IPS DF 6.9 (cell line): ENCODE data around the gene OR5D18.
"Not testable (repeated sequence)": the region's sequence is repeated elsewhere in the genome, so short reads cannot be mapped to it uniquely, and the experiment has no call there.

Experiments used
- DNase-seq: peaks from one replicate; pipeline ENCODE4 v3.0.0-alpha.2; 2013; ENCODE audit warnings: low read depth, low spot score
- H3K27ac ChIP-seq: one replicate; pipeline ENCODE4 v1.5.1; 2013; ENCODE audit warnings: low read length, control low read depth
- H3K27me3 ChIP-seq: 2 replicates; pipeline ENCODE4 v1.6.1; 2013; ENCODE audit warnings: mild to moderate bottlenecking, low read length; ENCODE audit not compliant: control insufficient read depth, insufficient read depth
- H3K36me3 ChIP-seq: 2 replicates; pipeline ENCODE4 v1.6.1; 2013; ENCODE audit warnings: low read length; ENCODE audit not compliant: control insufficient read depth, insufficient read depth
- H3K4me1 ChIP-seq: 2 replicates; pipeline ENCODE4 v1.6.1; 2013; ENCODE audit warnings: low read length; ENCODE audit not compliant: control insufficient read depth, insufficient read depth
- H3K4me3 ChIP-seq: 2 replicates; pipeline ENCODE4 v1.5.1; 2013; ENCODE audit warnings: mild to moderate bottlenecking, low read length
- H3K9me3 ChIP-seq: 2 replicates; pipeline ENCODE4 v1.6.1; 2013; ENCODE audit warnings: low read length, inconsistent platforms; ENCODE audit not compliant: control insufficient read depth, insufficient read depth
- WGBS: extraction: QIAGEN DNeasy Blood & Tissue Kit; methylation state at CpG from one replicate; pipeline ENCODE4 v1.1.7; 2013; ENCODE audit warnings: mixed read lengths, missing lambda C conversion rate; ENCODE audit not compliant: insufficient read length, insufficient coverage; 5-methylcytosine and 5-hydroxymethylcytosine counted together

OR5D18 gene

DNA sequence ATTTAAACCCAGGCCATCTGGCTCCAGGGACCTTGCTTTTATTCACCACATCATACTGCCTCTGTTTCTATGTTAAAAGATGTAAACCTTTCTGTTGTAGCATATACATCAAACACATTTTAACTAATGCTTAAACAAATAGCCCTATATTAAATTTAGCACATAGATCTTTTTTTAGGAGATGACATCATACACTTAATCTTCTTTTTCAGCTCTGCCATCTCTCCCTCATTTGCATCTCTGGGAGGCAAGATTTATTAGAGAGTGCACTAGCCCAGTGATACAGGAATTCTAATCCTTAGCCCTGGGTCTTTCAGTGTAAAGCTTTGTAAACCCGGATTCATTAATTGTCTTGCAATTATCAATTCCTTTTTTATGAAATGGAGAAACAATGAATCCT lies 32.7 kb downstream of the OR5D18 start:
- no peak overlapping the region for H3K27ac ChIP-seq
- H3K4me3 ChIP-seq = no peak overlapping the region
- DNase-seq = no peak
- H3K9me3 ChIP-seq = peaks cover 1% of the 10 kb centered on the region; the same call in 1 of the 2 replicates
- no peaks in the 10 kb centered on the region for H3K4me1 ChIP-seq
- H3K27me3 ChIP-seq = no peaks in the 10 kb centered on the region
- no peaks in the 10 kb centered on the region for H3K36me3 ChIP-seq
- WGBS = no CpG with 5 or more reads among the region's 1 CpG

DNA sequence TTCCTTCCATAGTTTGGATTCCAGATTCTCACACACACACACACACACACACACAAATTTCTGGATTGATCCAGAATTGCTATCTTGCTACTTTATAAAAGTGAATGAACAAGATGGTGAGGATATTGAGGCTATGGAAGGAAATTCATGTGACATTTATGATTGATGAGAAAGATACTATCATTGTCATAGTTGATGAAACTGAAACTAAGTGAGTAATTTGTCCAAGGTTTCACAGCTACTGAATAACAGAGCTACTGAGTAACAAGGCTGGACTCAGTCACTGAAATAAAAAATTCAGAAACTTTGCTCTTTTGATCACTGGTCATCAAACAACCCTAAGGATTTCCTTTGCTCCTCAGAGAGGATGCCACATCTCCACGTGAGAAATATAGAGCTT lies 35.3 kb downstream of the OR5D18 start:
- H3K4me3 ChIP-seq = no peak overlapping the region
- peaks cover 1% of the 10 kb centered on the region; the same call in 1 of the 2 replicates for H3K9me3 ChIP-seq
- no peaks in the 10 kb centered on the region for H3K36me3 ChIP-seq
- no peak for DNase-seq
- no peak overlapping the region for H3K27ac ChIP-seq
- WGBS = no CpG with 5 or more reads among the region's 1 CpG
- no peaks in the 10 kb centered on the region for H3K27me3 ChIP-seq
- no peaks in the 10 kb centered on the region for H3K4me1 ChIP-seq

DNA sequence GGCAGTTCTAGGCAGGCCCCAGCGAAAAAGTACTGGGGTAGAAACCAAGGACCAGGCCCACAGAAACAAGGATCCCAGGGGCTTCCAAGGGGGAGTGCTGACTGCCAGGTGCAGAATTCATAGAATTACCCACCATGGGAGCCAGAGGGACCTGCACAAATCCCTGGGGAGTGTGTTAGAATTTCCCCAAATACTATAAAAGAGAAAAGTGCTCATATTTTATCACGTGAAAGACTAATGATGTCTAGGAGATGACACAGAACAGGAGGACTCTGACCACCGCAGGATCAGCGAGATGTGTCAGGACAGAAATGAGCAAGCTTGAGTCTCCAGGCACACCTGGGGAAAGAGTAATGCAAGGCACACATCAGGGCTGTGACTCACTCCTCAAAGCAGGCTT lies 47.9 kb downstream of the OR5D18 start:
- H3K4me1 ChIP-seq, DNase-seq, H3K9me3 ChIP-seq, H3K27me3 ChIP-seq, H3K27ac ChIP-seq, H3K36me3 ChIP-seq, H3K4me3 ChIP-seq: not testable (repeated sequence)
- WGBS = no CpG with 5 or more reads among the region's 4 CpGs
